T-helper 2 cell (primary cell): ENCODE data around the gene SPATA31C2.
"Not testable (repeated sequence)": the region's sequence is repeated elsewhere in the genome, so short reads cannot be mapped to it uniquely, and the experiment has no call there.

Experiments used
- DNase-seq, 5 experiments: peaks; one replicate each; pipeline versions ENCODE4 v3.0.0 to v3.0.0-alpha.2; 2012 to 2022
- total RNA-seq, 2 donors: gene quantifications; one replicate each; lab custom pipeline; 2026; lab: John Stamatoyannopoulos, UW

SPATA31C2 gene
- 0 reads per million in 2 donors for total RNA-seq

GRCh38 chr9:88138375-88138774 is at the start of gene SPATA31C2:
TSS of gene SPATA31C2 (minus strand) at chr9:88138475. CDS start at chr9:88138446, 29 bp downstream.
- DNase-seq = not testable (repeated sequence)

GRCh38 chr9:88187631-88188030 is 49.4 kb upstream of the SPATA31C2 start:
- no peak for DNase-seq

- DNase-seq = no peak
These were observed 48.3 kb upstream of the SPATA31C2 start for GRCh38 chr9:88186495-88187110.

GRCh38 chr9:88184976-88185375 is 46.7 kb upstream of the SPATA31C2 start:
- no peak for DNase-seq

DNA sequence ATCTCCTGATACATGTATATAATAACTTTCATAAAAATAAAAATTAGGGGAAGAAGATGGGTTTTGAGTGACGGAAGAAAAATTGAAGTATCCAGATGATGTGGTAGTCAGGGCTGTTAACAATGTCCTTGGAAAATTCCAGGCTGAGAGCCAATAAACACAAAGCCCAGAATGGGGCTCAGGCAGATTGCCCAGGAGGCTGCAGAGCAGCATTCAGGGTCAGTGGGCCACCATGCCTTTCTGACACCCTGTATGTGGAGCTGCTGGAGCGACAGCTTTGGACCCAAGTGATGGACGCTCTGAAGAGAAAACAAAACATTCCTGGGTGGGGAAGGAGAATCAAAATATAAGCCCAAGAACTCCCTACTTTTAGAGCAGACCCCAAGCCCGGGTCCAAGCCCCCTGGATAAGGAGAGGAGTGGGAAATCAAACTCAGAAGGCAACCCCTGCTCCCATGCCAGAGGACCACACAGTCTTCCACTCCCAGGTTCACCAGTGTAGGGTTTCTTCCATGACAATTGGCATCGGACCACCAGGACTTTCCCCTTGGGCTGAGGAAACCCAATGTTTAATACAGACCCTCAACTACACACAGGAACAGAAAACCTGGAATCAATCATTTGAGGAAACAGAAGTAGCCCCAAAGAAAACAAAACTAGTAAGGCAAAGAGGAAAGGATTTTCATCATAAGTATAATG is 45.7 kb upstream of the SPATA31C2 start:
- DNase-seq = no peak

GRCh38 chr9:88182501-88182900 is 44.2 kb upstream of the SPATA31C2 start:
- no peak for DNase-seq

- DNase-seq = no peak
These were observed 41.9 kb upstream of the SPATA31C2 start for GRCh38 chr9:88180081-88180765.

GRCh38 chr9:88179062-88179521 is 40.8 kb upstream of the SPATA31C2 start:
- peak in 2 of 5 experiments; percentile 42 to 78 for DNase-seq

- DNase-seq = no peak
These were observed 40.4 kb upstream of the SPATA31C2 start for GRCh38 chr9:88178641-88179040.

DNA sequence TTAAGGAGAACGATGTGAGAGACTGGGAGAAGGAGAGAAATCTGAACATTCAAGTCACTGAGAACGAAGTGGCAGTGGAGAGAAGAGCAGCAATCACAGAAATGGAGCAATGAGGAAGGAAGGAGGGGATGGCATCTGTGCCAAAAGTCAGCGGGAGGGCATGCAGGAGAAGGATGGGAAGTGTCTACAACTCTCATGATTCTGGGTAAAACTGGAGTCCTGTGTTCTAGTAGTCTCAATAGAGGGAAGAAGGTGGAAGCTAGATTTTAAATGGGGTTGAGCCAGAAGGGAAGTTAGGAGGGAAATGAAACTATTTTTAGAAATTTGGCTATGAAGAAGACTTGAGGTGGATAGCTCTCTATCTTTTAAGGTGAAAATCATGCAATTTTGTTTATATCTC is 39.1 kb upstream of the SPATA31C2 start:
- DNase-seq = no peak

DNA sequence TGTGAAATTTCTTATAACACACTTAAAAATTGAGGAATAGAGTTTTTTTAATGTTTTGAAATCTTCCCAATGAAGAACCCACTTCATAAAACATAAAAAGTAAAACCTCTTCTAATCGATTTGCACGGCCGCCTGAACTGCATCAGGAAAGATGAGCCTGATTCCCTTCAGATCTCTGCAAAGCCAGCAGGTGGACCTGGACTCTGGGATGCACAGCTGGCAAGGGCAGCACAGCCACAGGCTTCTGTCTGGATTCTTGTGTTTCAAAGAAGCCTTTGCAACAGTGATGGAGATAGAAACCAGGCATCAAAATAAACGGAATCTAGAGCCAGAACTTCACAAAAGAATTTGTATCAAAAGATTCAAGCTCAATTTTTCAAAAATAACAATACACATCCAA is 36.0 kb upstream of the SPATA31C2 start:
- no peak for DNase-seq

DNA sequence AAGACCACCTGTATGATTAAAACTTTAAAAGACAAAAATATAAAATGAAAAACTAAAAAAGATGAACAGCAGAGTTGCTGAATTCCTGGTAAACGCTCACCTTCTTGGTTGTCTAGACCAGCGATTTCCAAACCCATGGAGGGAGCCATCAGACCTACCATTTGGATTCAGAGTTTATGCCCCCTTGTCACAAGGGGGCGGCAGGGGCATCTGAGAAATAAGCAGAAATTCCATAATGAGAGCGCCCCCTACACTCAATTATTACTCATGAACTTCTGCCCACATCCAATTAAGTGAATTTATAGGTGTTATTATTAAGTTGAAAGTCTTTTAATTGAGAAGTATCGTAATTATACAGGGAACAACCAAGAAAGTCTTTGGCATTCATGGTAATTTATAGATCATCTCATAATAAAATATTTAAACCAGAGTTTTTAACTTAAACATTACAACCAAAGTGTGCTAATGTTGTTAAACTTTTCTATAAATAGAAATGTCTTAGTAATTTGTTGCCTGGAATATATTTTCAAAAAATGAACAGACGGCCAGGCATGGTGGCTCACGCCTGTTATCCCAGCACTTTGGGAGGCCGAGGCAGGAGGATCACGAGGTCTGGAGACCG is 35.2 kb upstream of the SPATA31C2 start:
- peak in 3 of 5 experiments; percentile 19 to 71 (median 35) for DNase-seq

DNA sequence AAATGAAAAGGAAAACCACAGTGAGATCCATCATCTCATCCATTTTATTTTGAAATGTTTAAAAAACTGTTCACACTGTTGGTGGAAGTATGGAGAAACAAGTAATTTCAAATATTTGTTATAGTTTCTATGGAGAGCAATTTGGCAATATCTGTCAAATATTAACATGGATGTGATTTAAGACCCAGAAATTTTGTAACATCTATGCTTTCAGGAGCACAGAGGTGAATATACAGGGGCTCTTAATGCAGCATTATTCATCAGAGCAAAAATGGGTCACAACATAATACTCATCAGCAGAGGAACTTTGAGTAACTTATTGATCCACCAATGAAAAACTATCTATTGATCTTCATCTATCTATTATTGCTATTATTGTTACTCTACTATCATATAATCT is 31.4 kb upstream of the SPATA31C2 start:
- no peak for DNase-seq

DNA sequence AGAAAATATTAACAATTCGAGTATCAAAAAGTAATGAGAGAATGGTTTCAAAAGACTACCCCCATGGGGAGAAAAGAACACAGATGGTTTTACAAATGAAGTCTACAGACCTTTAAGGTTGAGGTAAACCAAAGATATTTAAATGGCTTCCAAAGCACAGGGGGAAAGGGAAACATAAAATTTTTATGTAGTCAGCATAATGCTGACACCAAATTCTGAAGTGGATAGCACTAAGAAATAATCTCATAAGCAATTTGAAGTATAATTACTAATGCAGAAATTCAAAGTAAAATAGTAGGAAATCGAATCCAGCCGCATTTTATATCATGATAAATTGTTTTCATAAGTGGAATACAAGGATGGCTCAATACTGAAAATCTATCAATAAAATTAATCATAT is 30.3 kb upstream of the SPATA31C2 start:
- no peak for DNase-seq

DNA sequence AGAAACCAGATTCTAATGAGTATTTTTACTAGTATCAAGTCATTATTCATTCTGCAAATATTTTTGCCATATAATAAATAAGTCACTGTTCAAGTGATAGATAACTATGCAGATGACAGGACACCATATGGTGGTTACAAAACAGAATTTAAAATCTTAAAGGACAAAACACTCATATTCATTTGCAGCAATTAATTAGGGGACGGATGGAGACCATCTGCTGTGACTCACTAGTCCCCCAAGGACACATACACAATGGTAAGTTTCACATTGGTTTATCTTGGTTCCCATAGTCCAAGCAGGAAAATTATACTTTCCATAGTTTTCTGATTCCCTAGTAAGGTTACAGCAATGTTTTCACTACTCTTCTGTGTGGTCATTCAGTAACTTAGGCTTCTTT is 28.4 kb upstream of the SPATA31C2 start:
- DNase-seq = no peak

GRCh38 chr9:88164850-88165249 is 26.6 kb upstream of the SPATA31C2 start:
- DNase-seq = no peak

GRCh38 chr9:88161144-88161543 is 22.9 kb upstream of the SPATA31C2 start:
- DNase-seq = no peak

DNA sequence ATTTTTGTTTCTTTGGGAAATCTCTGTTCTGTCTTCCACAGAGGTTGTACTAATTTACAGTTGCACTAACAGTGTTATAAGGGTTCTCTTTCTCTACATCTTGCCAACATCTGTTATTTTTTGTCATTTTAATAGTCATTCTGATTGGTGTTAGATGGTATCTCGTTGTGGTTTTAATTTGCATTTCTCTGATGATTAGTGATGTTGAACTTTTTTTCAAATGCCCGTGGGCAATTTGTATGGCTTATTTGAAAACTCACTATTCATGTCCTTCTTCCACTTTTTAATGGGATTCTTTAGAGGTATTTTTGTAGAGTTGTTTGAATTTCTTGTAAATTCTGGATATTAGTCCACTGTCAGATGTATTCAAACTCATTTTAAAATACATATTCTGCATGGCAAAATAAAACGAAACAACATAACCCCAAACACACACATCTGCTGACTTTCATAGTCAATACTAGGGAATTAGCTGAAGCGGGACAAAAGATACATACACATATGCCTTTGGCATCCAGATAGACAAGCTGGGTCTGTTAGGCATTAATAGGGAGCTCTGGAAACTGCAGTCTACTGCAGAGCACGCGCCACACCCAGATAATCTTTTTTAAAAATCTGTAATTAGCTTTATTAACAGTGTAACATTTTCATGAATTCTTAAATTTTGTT is 5.8 kb upstream of the SPATA31C2 start:
- DNase-seq = no peak

DNA sequence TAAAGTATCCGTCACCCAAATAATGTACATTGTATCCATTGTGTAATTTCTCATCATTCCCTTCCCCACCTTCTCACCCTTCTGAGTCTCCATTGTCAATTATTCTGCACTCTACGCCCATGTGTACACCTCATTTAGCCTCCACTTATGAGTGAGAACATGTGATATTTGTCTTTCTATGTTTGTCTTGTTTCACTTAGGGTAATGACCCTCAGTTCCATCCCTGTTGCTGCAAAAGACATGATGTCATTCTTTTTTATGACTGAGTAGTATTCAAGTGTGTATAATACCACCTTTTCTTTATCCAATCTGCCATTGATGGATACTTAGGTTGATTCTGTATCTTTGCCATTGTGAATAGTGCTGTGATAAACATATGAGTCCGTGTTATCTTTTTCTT is 4.9 kb upstream of the SPATA31C2 start:
- no peak for DNase-seq

- not testable (repeated sequence) for DNase-seq
These were observed 4.7 kb downstream of the SPATA31C2 start for GRCh38 chr9:88133552-88133951.

- DNase-seq = peak in 1 of 5 experiments; percentile 74
These were observed 8.7 kb downstream of the SPATA31C2 start for GRCh38 chr9:88129556-88129955.

GRCh38 chr9:88127700-88128300 is 10.5 kb downstream of the SPATA31C2 start:
- DNase-seq = not testable (repeated sequence)
